ENCODE data around the gene MAGED4.
"Not testable (repeated sequence)": the region's sequence is repeated elsewhere in the genome, so short reads cannot be mapped to it uniquely, and the experiment has no call there.

MAGED4 gene, protein sequence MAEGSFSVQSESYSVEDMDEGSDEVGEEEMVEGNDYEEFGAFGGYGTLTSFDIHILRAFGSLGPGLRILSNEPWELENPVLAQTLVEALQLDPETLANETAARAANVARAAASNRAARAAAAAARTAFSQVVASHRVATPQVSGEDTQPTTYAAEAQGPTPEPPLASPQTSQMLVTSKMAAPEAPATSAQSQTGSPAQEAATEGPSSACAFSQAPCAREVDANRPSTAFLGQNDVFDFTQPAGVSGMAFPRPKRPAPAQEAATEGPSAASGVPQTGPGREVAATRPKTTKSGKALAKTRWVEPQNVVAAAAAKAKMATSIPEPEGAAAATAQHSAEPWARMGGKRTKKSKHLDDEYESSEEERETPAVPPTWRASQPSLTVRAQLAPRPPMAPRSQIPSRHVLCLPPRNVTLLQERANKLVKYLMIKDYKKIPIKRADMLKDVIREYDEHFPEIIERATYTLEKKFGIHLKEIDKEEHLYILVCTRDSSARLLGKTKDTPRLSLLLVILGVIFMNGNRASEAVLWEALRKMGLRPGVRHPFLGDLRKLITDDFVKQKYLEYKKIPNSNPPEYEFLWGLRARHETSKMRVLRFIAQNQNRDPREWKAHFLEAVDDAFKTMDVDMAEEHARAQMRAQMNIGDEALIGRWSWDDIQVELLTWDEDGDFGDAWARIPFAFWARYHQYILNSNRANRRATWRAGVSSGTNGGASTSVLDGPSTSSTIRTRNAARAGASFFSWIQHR

GRCh38 chrX:52184440-52185077 is at the start of gene MAGED4:
Gene MAGED4, plus strand, starts transcription at chrX:52184888. Its CDS starts 1,035 bp downstream, at chrX:52185923.
- DNase-seq, result not testable (repeated sequence)

DNA sequence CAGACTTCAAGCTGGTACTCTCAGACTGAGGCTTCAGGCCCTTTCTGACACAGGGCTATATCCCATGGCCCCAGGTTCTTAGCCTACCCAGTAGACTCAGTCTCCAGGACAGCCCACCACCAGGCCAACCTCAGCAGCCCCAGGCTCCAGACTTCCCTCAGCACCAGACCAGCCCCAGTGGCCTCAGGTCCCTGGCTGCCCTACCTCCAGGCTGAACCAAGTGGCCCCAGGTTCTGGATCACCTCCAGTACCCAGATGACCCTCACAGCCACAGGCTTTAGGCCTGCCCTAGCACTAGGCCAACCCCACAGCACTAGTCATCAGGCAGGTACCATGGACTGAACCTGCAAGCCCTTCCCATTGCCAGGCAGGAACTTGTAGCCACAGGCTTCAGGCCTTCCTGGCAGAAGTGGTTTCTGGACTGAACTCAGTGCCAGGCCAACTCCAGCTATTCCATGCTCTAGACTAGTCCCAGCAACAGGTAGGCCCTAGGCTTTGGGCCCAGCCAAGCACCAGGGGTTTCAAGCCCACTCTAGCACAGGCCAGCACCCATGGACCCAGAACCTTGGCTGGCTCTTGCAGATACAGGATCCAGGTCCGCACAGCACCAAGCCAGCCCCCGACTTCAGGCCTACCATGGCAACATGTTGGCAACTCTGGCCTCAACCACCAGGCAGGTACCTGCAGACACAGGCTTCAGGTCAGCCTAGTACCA is 45.7 kb upstream of the MAGED4 start:
- no peak for DNase-seq

GRCh38 chrX:52139545-52139895 is 45.2 kb upstream of the MAGED4 start:
- DNase-seq, result no peak

GRCh38 chrX:52140020-52140419 is 44.7 kb upstream of the MAGED4 start:
- DNase-seq, result no peak

- not testable (repeated sequence) for DNase-seq
Measured at GRCh38 chrX:52150667-52151066, 34.0 kb upstream of the MAGED4 start.

- DNase-seq, result not testable (repeated sequence)
Measured at GRCh38 chrX:52160140-52160539, 24.5 kb upstream of the MAGED4 start.

DNA sequence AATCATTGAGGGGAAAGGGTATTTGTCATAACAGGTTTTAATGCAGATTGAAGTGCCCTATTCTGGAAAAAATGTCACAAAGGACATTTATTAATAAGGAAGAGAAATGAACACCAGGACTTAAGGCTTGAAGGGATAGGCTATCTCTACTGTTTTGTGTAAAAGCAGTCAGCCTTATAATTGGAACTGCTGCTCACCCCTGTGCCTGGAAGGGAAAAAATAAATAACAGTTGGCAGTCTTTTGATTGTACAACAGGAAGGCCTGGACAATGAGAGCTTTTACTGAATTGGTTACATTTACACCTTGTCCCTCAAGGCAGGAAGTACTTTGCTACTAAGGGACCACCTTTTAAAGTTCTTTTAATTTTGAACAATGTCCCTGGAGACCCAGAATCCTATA is 17.8 kb upstream of the MAGED4 start:
- no peak for DNase-seq

- DNase-seq, result not testable (repeated sequence)
Measured at GRCh38 chrX:52171055-52171454, 13.6 kb upstream of the MAGED4 start.

GRCh38 chrX:52185078-52185453 is 378 bp downstream of the MAGED4 start:
- DNase-seq, result not testable (repeated sequence)

GRCh38 chrX:52211405-52211804 is 26.7 kb downstream of the MAGED4 start:
- DNase-seq, result not testable (repeated sequence)

DNA sequence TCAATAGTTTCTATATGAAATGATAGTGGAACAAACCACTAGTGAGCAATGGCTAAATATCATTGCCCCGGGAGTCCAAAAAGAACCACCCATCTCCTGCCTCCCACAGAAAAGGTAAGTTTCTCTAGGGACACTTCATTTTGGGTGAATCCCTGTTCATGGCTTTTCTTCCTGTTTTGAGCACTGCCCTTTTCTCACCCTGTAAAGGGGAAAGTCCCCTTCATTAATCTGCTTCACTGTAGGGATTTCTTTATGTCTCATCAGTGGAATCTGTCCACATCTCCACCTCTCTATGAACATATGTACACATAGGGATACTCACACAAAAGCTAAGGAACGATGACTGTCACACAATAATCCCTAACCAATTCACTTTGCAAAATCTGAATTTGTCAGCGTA is 28.6 kb downstream of the MAGED4 start:
- DNase-seq, result no peak

- DNase-seq, result no peak
Measured at GRCh38 chrX:52216541-52216940, 31.9 kb downstream of the MAGED4 start.

DNA sequence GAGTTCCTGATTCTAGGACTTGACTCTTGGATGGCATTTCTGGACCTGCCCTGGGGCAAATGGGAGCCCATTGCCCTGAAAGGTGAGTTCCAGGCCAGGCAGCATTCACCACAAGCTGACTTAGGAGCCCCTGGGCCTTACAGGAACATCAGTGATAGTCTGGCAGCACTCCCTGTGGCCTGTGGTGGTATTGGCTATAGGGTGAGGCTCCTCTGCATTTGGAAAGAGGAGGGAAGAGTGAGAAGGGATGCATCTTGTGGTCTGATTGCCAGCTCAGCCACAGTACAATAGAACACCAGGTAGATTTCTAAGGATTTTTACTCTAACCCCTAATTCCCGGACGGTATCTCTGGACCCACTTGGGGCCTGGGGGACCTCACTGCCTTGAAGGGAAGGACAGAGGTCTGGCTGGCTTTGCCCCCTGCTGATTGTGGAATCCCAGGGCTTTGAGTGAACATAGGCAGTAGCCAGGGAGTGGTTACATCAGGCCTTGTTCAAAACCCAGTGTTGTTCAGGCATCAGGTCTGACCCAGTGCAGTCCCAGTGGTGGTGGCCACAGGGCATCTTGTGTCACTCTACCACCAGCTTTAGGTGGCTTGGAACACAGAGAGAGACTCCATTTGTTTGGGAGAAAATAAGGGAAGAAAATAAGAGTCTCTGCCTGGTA is 32.9 kb downstream of the MAGED4 start:
- DNase-seq, result no peak

DNA sequence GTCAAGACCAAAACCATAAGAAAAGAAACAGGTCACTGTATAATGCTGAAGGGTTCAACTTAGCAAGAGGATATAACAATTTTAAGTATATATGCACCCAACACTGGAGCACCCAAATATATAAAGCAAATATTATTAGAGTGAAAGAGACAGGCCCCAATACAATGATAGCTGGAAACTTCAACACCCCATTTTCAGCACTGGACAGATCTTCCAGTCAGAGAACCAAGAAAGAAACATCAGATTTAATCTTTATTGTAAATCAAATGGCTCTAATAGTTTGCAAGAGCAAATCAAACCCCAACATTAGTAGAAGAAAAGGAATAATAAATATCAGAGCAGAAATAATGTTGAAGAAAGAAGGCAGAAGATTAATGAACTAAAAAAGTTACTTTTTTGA is 36.2 kb downstream of the MAGED4 start:
- DNase-seq, result no peak
